ENCODE results near the gene TUBGCP3.

The TUBGCP3 gene

GRCh38 chr13:112474869-112475268 lies 113.1 kb downstream of the TUBGCP3 start:
- no peak for DNase-seq

- no peak for DNase-seq
Measured at GRCh38 chr13:112473818-112474217, 114.1 kb downstream of the TUBGCP3 start.

DNA sequence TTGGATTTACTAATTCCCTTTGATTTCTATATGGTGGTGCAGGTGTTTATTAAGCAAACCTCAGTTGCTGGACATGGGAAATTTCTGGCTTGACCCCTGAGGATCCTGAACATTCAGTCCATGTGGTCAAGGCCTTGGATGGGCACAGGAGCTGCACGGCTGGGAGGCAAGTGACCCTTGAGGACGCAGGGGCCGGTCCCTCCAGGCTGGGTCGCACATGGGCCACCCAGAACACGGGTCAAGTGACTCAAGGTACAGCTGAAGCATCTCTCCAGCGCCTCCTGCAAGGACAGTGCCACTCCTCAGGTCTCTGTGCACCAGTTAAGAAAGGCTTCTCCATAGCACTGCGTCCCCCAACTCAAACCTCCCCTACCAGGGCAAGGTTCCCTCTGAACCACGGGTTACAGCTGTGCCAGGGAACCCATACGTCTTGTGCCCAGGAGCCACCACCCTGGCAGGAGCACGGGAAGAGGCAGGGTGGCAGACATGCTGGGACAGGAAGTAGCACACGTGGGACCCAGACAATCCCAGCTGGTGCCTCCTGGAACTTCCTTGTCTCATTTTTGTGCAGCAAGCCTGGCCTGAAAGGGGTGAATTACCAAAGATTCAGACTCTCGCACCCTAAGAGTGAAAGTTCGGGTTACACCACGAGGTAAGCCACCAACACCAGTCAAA lies 118.7 kb downstream of the TUBGCP3 start:
- no peak for DNase-seq

DNA sequence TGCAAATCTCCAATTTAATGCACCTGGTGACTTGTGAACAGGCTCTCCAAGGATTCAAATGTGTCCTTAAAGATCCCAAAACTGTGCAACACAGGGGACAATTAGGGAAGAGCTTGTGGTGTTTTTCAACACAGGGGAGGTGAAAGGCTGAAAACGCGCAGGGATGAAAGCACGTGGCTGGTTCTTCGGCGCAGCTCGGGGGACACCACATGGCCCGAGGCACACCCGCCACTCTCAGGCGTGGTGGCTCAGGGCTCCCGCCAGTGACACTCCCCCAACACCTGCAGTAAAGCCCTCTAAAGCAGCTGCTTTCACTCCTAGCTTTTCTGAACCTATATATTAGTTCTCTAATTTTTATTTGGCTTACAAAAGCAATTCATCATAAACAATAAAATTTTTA lies 119.9 kb downstream of the TUBGCP3 start:
- DNase-seq: no peak

DNA sequence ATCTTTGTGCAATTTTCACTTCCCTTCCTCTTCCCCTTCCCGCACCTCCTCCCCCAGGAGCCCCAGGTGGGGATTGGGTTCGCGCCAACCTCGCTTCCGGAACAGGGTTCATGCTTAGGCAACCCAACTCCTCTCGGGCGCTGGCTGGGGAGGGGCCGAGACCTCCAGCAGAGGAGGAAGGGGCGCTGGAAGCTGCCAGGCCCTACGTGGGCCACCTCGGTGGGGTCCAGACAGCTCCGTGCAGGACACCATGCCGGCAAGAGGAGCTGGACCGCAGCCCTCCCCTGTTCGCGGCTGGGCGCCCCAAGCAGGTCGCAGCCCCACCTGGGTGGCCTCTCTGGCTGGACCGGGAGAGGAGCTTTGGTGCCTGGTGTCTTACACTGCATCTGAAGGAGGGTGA lies 120.7 kb downstream of the TUBGCP3 start:
- no peak for DNase-seq

DNA sequence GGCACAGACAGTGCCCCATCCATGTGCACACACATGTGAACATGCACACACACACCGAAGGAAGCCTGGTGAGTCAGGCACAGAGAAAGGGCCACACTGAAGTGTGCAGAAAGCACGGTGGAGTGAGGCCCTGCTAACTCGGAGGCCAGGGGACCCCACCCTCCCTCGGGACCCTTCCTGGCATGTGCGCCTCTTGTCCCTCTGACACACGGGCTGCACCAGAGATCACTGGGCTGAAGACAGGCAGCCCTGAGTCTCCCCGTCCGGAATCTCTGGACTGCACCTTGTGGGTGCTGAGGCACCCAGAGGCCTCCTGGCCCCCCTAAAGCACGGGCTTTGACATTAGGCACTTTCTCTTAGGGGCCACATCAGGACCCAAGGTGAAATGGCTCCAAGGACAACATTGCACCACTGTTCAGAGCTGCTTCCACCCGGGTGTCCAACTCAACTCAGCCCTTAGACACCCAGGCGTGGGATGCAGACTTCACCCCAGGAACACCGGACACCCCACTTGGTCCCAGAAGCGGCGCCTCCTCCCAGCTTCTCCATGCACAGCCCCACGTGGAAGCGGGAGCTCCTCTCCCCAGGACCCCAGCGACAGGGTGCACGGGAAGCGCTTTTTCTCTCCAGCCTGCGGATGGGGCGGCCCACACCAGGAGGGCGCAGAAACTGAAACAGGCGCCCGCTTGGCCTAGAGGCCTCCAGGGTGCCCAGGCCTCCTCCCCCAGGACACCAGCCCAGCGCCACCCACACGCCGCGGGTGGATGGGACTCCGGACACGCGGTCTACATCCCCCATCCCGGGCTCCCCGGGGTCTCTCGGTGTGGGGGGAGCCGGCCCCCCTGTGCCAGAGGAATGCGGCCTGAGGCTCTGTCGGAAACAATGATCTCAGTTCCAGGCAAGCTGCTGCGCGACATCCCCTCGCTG lies 121.6 kb downstream of the TUBGCP3 start:
- DNase-seq: no peak

GRCh38 chr13:112465251-112466131 lies 122.5 kb downstream of the TUBGCP3 start:
- no peak for DNase-seq

GRCh38 chr13:112464720-112465119 lies 123.2 kb downstream of the TUBGCP3 start:
- DNase-seq: no peak

DNA sequence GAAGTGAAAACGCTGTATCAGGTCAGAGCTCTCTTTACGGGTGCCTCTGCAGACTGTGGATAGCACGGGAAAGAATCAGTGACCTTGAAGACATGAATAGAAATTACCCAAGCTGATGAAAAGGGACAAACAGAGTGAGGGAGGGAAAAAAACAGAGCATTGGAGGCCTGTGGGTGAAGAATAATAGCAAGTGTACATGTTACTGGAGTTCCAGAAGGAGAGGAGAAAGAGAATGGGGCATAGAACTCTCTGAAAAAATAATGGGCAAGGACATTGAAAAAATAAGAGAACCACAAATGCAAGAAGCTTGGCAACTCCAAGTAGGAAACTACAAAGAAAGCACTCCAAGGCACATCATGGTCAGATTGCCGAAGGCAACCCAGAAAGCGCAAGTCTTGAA lies 125.5 kb downstream of the TUBGCP3 start:
- DNase-seq: no peak

GRCh38 chr13:112457485-112457884 lies 130.5 kb downstream of the TUBGCP3 start:
- DNase-seq: no peak

DNA sequence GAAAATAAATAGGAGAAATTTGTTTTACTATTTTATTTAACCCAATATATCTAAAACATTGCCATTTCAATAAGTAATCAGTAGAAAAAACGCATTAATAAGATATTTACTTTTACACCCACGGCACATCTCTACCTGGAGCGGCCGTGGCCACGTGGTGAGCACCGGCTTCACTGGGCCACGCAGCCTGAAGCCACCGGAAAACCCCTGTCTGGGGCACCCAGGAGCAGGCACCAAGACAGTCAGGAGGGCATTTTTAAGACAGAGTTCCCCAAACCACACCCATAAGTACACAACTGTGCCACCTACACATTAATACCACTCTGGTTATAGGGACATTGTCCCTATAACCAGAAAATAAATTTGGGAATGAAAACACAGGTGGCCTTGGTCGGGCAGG lies 130.9 kb downstream of the TUBGCP3 start:
- DNase-seq: no peak

DNA sequence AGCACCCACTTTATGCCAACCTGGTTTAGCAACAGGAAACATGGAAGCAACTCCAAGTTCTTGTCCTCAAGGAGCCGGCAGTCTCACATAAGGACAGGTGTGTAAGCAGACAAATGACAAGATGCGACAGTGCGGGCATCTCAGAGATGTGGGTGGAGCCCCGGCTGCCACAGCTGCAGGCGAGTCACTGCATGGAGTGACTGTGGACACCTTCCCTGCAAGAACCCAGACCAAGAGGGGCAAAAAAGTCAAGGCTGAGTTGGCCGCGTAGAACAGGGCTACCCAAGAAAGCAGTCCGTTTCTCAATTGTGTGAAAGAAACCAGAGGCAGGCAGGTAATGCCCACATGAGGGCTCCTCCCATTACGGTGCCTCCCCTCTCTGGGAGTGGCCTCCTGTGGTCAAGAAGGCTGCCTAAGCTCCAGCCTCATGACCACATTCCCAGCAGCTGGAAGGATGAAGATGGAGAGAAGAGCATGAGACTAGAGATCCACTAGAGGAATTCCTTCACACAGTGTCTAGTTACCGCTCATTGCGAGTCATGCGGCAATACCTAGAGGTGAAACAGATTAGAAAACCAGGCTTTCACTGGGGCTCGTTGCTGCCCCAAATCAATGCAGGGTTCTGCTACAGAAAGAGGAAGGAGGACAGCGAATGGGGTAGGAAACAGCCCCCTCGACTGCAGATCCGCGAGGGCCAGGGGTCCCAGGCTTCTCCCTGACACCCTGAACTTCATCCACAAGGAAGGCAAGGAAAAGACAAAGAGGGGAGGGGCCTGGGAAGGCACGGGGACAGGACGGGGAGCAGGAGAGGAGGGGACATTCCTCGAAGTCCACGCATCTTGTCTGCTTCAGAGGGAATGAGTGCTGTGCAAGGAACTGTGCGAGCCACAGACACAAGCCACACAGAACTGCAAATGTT lies 131.6 kb downstream of the TUBGCP3 start:
- DNase-seq: no peak

- DNase-seq: no peak
Measured at GRCh38 chr13:112455476-112456059, 132.4 kb downstream of the TUBGCP3 start.

DNA sequence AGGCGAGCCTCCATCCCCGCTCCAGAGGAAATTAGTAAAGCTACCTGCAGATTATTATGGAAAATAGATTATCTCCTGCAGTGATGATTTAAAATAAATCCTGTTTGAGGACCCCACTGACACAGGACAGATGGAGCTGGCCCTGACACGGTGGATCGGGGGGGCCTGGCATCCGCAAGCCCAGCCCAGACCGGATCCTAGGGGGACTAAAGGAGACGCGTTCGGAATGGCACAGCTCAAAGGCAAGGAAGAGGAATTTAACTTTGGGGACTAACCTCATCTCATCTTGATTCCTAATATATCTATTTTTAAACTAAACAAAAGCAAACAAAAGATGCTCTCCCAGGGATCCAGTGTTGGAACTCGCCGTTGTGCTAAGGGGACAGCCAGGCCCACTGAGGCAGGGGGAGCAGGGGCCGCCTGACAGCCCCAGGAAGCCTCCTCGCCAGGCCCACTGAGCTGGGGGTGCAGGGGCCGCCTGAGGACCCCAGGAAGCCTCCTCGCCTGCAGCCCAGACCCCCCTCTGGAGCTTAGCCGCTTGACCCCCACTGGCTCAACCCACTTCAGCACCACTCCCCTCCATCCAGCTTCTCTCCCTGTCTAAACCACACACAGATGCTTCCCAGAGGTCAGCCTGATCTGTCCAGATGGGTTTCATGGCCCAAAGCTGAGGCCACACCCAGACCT lies 133.2 kb downstream of the TUBGCP3 start:
- DNase-seq: no peak

- no peak for DNase-seq
Measured at GRCh38 chr13:112453874-112454647, 133.9 kb downstream of the TUBGCP3 start.

DNA sequence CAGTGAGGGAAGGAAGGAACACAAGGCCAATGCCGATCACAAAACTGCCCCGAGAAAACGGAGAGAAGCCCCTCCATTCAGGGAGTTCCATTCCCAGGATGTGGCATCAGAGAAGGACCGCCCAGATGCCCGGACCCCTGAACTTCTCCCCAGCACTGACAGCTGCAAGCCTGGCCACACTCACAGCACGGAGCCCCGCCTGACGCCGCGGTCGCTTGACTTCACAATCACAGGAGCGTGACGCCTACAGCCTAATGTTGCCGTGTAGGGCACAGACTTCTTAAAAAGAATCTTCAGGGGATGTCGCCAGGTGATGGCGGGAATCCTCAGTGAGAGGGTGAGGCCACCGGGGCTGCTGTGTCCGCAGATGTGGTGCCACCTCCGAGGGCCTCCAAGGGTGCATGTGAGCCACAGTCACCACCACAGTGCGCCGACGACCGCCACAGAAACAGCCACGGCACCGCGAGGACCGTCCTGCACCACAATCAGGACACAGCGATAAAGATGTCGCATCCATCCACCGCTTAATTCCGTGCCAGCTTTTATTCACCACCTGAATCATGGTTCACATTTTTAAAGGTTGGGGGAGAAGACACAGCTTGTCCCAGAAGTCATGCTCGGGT lies 134.6 kb downstream of the TUBGCP3 start:
- no peak for DNase-seq

DNA sequence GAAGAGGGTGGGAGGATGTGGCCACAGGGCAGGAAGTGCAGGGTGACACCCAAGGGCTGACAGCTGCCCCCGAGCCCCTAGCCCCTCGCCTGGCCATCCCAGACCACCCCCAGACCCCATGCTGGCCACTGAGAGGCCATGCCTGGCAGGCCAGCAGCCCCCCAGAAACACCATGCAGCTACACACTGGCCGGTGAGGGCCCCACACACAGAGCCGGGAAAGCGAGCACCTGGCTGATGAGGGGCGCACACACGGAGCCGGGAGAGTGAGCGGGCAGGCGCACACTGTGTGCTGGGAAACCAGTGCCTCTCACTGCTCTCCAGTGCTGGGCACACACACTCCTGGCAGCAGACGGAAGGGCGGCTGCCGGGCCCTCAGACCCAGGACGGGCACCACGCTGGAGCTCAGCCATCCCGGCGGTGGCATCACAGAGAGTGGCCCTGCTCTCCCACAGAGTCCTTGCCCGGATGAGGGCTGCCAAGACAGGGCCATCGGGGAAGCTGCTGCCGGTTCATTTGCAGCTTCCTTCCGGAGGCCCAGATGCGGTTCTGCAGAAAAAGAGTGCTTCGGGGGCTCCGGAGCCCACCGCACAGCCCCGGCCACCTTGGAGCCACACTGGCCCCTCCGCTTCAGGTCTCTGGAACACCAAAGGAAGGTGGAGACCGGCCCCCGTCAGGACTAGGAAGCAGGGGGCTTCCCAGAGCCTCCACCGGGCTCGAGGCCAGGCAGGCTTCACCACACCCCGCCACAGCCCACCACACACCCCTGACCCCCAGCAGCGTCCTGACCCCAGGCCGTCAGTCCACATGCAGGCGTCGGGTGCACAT lies 135.4 kb downstream of the TUBGCP3 start:
- DNase-seq: peak; percentile 26

GRCh38 chr13:112451512-112452379 lies 136.2 kb downstream of the TUBGCP3 start:
- DNase-seq: peak; percentile 80
